WTC11 (cell line): ENCODE results near the gene LRTM1. TPM values are rescaled to one million over a fixed set of nuclear protein-coding genes. Genes with fewer than 3 reads are reported as not detected.

Experiments
- ATAC-seq: fragments of 200-7000 bp; cut with Tn5 transposase; 2 replicates; pipeline ENCODE4 v1.10.0; 2021; ENCODE audit warnings: mild to moderate bottlenecking, moderate library complexity
- CTCF ChIA-PET: fragments of 300-600 bp; sonication (Branson Sonifier 250); formaldehyde crosslinking; loops from one replicate; lab custom pipeline; 2021; ENCODE audit warnings: antibody characterized with exemption; lab: Charles Lee
- POLR2A ChIA-PET: fragments of 350-600 bp; sonication (Branson Sonifier 250); formaldehyde crosslinking; loops from one replicate; lab custom pipeline; 2021; ENCODE audit warnings: antibody characterized with exemption; lab: Charles Lee
- DNase-seq: peaks from one replicate; pipeline ENCODE4 v3.0.0; 2021; ENCODE audit warnings: low spot score
- H3K27ac Mint-ChIP-seq: 2 replicates; pipeline ENCODE4 v1.8.0; 2021; ENCODE audit warnings: mixed read lengths
- H3K27me3 Mint-ChIP-seq: 2 replicates; pipeline ENCODE4 v1.8.0; 2021; ENCODE audit warnings: low read depth, mild to moderate bottlenecking, moderate library complexity, mixed read lengths
- H3K36me3 Mint-ChIP-seq: 2 replicates; pipeline ENCODE4 v1.8.0; 2021; ENCODE audit warnings: mixed read lengths
- H3K4me1 Mint-ChIP-seq: 2 replicates; pipeline ENCODE4 v1.8.0; 2022; ENCODE audit warnings: mixed read lengths
- H3K4me3 Mint-ChIP-seq: 2 replicates; pipeline ENCODE4 v1.8.0; 2021; ENCODE audit warnings: mild to moderate bottlenecking, moderate library complexity, mixed read lengths
- H3K9me3 Mint-ChIP-seq: 2 replicates; pipeline ENCODE4 v1.8.0; 2021; ENCODE audit warnings: mixed read lengths
- ATF1 ChIP-seq: sonication (generic); formaldehyde crosslinking; IDR thresholded peaks from 2 replicates; pipeline ENCODE4 v1.8.1; 2023; ENCODE audit warnings: mild to moderate bottlenecking, moderate library complexity, missing genetic modification reagents
- ATF6 ChIP-seq: sonication (generic); formaldehyde crosslinking; IDR thresholded peaks from 2 replicates; pipeline ENCODE4 v1.8.1; 2023; ENCODE audit warnings: mild to moderate bottlenecking, missing genetic modification reagents
- E2F5 ChIP-seq: sonication (generic); formaldehyde crosslinking; IDR thresholded peaks from 2 replicates; pipeline ENCODE4 v1.8.1; 2022; ENCODE audit warnings: mild to moderate bottlenecking, moderate library complexity, missing genetic modification reagents
- ETV6 ChIP-seq: sonication (generic); formaldehyde crosslinking; IDR thresholded peaks from 2 replicates; pipeline ENCODE4 v1.8.1; 2022; ENCODE audit warnings: mild to moderate bottlenecking, missing genetic modification reagents
- IRF2 ChIP-seq: sonication (generic); formaldehyde crosslinking; IDR thresholded peaks from 2 replicates; pipeline ENCODE4 v1.8.0; 2022; ENCODE audit warnings: low read depth, missing genetic modification reagents, borderline replicate concordance
- JAZF1 ChIP-seq: fragments of 250-450 bp; sonication (Bioruptor Pico); IDR thresholded peaks from 2 replicates; pipeline ENCODE4 v1.9.0; 2021; ENCODE audit warnings: moderate library complexity, mild to moderate bottlenecking, inconsistent platforms
- JUN ChIP-seq: sonication (generic); formaldehyde crosslinking; IDR thresholded peaks from 2 replicates; pipeline ENCODE4 v1.8.0; 2023; ENCODE audit warnings: mild to moderate bottlenecking, missing genetic modification reagents
- KAT7 ChIP-seq: sonication (generic); formaldehyde crosslinking; IDR thresholded peaks from 2 replicates; pipeline ENCODE4 v1.8.1; 2023; ENCODE audit warnings: missing genetic modification reagents, mild to moderate bottlenecking, borderline replicate concordance
- MAX ChIP-seq: sonication (generic); formaldehyde crosslinking; IDR thresholded peaks from 2 replicates; pipeline ENCODE4 v1.8.0; 2022; ENCODE audit warnings: mild to moderate bottlenecking, missing genetic modification reagents
- OVOL2 ChIP-seq: fragments of 250-450 bp; sonication (Bioruptor Pico); IDR thresholded peaks from 2 replicates; pipeline ENCODE4 v1.9.0; 2021; ENCODE audit warnings: mild to moderate bottlenecking, borderline replicate concordance
- PRDM15 ChIP-seq: sonication (generic); formaldehyde crosslinking; IDR thresholded peaks from 2 replicates; pipeline ENCODE4 v1.8.0; 2022; ENCODE audit warnings: missing genetic modification reagents
- PRRX2 ChIP-seq: fragments of 250-450 bp; sonication (Bioruptor Pico); IDR thresholded peaks from 2 replicates; pipeline ENCODE4 v1.8.0; 2021; ENCODE audit warnings: mild to moderate bottlenecking
- SOX15 ChIP-seq: fragments of 250-450 bp; sonication (Bioruptor Pico); IDR thresholded peaks from 2 replicates; pipeline ENCODE4 v1.9.0; 2021; ENCODE audit warnings: mild to moderate bottlenecking
- SP1 ChIP-seq: sonication (generic); formaldehyde crosslinking; conservative IDR thresholded peaks from 2 replicates; pipeline ENCODE4 v1.8.1; 2022; ENCODE audit warnings: missing genetic modification reagents
- TEAD1 ChIP-seq: sonication (generic); formaldehyde crosslinking; IDR thresholded peaks from 2 replicates; pipeline ENCODE4 v1.8.0; 2022; ENCODE audit warnings: mild to moderate bottlenecking, missing genetic modification reagents
- USF1 ChIP-seq: sonication (generic); formaldehyde crosslinking; IDR thresholded peaks from 2 replicates; pipeline ENCODE4 v1.8.0; 2022; ENCODE audit warnings: mild to moderate bottlenecking, missing genetic modification reagents
- ZMAT4 ChIP-seq: fragments of 250-450 bp; sonication (Bioruptor Pico); IDR thresholded peaks from 2 replicates; pipeline ENCODE4 v1.9.0; 2021; ENCODE audit warnings: mild to moderate bottlenecking
- ZNF121 ChIP-seq: sonication (generic); formaldehyde crosslinking; IDR thresholded peaks from 2 replicates; pipeline ENCODE4 v1.8.0; 2023; ENCODE audit warnings: missing genetic modification reagents
- ZNF219 ChIP-seq: sonication (generic); formaldehyde crosslinking; IDR thresholded peaks from 2 replicates; pipeline ENCODE4 v1.8.0; 2023; ENCODE audit warnings: missing genetic modification reagents, mild to moderate bottlenecking, borderline replicate concordance
- ZNF232 ChIP-seq: sonication (generic); formaldehyde crosslinking; IDR thresholded peaks from 2 replicates; pipeline ENCODE4 v1.8.0; 2022; ENCODE audit warnings: mild to moderate bottlenecking, missing genetic modification reagents
- total RNA-seq: library from RNA; stranded (reverse); gene quantifications from 3 replicates; pipeline ENCODE4 v1.2.3, GENCODE V29; 2021
- TF ChIP-seq, protein P1 (sequence below): fragments of 250-450 bp; sonication (Bioruptor Pico); IDR thresholded peaks from 2 replicates; pipeline ENCODE4 v2.1.2; 2022; ENCODE audit warnings: mild to moderate bottlenecking, moderate library complexity

LRTM1 gene
- total RNA-seq, 1 experiment from 2014 or later: not detected

DNA sequence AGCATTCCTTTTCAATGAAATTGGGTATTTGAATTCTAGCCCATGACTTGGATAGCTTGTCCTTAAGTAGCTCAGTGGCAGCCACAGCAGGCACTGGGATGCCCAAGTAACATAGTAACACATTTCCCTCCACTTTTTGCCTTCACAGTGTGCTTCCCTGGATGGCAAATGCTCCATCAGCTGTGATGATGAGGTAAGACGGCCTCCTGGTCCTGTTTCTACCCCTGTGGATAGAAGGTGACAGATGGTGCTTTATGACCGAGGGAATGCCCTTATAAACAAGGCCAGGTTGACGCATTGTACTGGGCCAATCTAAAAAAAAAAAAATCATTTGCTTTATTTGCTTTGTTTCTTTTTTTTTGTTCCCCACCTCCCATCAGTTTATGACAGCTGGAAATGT is 41.8 kb upstream of the LRTM1 start:
- DNase-seq: no peak
- H3K36me3 Mint-ChIP-seq: no peaks in the 10 kb centered on the region
- TF ChIP-seq ATF1 (no peak), PRRX2 (no peak), MAX (no peak), PRDM15 (CRISPR knock-in tag) (no peak), ZMAT4 (CRISPR knock-in tag) (no peak), JAZF1 (CRISPR knock-in tag) (no peak), ZNF232 (CRISPR knock-in tag) (no peak), SP1 (CRISPR knock-in tag) (no peak), ZNF121 (no peak), IRF2 (CRISPR knock-in tag) (no peak), KAT7 (CRISPR knock-in tag) (no peak), JUN (CRISPR knock-in tag) (no peak)
- H3K9me3 Mint-ChIP-seq: no peaks in the 10 kb centered on the region
- H3K27me3 Mint-ChIP-seq: no peaks in the 10 kb centered on the region
- H3K27ac Mint-ChIP-seq: no peak overlapping the region
- ChIA-PET POLR2A (interaction anchor here (0.7 kb wide), 1 partner anchor 18 kb away, joined by 3 read pairs; no protein-coding TSS in a partner anchor), CTCF (no interaction called here)
- peaks cover 15% of the 10 kb centered on the region for H3K4me1 Mint-ChIP-seq
- H3K4me3 Mint-ChIP-seq: no peak overlapping the region
- ATAC-seq: no peak

DNA sequence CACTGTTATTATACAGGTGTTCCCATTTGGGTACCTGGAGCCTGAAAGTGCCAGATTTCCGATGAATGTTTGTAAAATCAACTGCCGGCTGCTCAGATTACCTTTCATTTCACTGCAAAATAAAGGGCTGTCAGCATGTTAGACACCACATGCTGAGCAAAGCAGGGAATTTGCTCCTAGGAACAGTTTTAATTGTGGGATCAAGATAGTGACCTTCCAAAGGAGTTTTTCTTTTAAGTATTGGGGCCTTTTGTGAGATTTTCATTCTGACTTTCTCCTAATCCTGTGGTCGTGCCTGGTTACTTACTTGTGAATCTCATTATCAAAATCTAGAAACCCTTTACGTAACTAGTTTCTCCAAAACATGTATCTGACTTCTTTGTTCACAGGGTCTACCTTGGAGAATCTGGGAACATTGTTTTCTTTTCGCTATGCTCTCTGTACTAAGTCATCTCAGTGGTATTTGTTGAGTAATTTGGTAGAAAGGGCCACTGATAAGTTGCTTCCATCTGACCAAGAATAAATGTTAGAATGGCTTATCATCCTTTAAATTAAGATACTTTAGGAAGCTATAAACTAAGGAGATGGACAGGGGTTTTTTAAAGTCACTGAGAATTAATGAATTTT is 40.8 kb upstream of the LRTM1 start:
- H3K27ac Mint-ChIP-seq: no peak overlapping the region
- TF ChIP-seq OVOL2 (CRISPR knock-in tag): no peak
- H3K36me3 Mint-ChIP-seq: no peaks in the 10 kb centered on the region
- no peak for DNase-seq
- H3K27me3 Mint-ChIP-seq: no peaks in the 10 kb centered on the region
- H3K9me3 Mint-ChIP-seq: no peaks in the 10 kb centered on the region
- ATAC-seq: no peak
- POLR2A ChIA-PET: interaction anchor here (0.6 to 0.7 kb wide), 2 partner anchors 62 to 1962 kb away, joined by 3 to 10 read pairs; no protein-coding TSS in a partner anchor
- H3K4me1 Mint-ChIP-seq: peaks cover 15% of the 10 kb centered on the region
- no peak overlapping the region for H3K4me3 Mint-ChIP-seq
- CTCF ChIA-PET: no interaction called here

GRCh38 chr3:54967731-54968161 is 39.9 kb upstream of the LRTM1 start:
- Mint-ChIP-seq H3K4me3 (no peak overlapping the region), H3K27ac (no peak overlapping the region), H3K27me3 (no peaks in the 10 kb centered on the region), H3K9me3 (no peaks in the 10 kb centered on the region), H3K36me3 (no peaks in the 10 kb centered on the region), H3K4me1 (peaks cover 15% of the 10 kb centered on the region)
- ATAC-seq (no peak), DNase-seq (no peak)
- CTCF ChIA-PET: no interaction called here
- POLR2A ChIA-PET: interaction anchor here (0.6 kb wide), 1 partner anchor 1963 kb away, joined by 10 read pairs; no protein-coding TSS in a partner anchor
- TF ChIP-seq ZNF219 (CRISPR knock-in tag) (no peak), USF1 (CRISPR knock-in tag) (no peak), E2F5 (no peak), ATF6 (no peak), SOX15 (no peak), TEAD1 (CRISPR knock-in tag) (no peak), ETV6 (CRISPR knock-in tag) (no peak)
- TF ChIP-seq, protein P1, sequence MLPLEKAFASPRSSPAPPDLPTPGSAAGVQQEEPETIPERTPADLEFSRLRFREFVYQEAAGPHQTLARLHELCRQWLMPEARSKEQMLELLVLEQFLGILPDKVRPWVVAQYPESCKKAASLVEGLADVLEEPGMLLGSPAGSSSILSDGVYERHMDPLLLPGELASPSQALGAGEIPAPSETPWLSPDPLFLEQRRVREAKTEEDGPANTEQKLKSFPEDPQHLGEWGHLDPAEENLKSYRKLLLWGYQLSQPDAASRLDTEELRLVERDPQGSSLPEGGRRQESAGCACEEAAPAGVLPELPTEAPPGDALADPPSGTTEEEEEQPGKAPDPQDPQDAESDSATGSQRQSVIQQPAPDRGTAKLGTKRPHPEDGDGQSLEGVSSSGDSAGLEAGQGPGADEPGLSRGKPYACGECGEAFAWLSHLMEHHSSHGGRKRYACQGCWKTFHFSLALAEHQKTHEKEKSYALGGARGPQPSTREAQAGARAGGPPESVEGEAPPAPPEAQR (CRISPR knock-in tag): no peak
